HG03565 (cell line): ENCODE data around the gene ITPR1.

ENCODE experiments used
- ATAC-seq: cut with Tn5 transposase; IDR thresholded peaks from one replicate; pipeline ENCODE4 v1.9.1; 2021; ENCODE audit warnings: mild to moderate bottlenecking, moderate library complexity; ENCODE audit not compliant: unreplicated experiment

The ITPR1 gene

GRCh38 chr3:4508048-4508981, 15.2 kb downstream of the ITPR1 start:
- peak; percentile 55 for ATAC-seq

GRCh38 chr3:4509043-4509442, 15.9 kb downstream of the ITPR1 start:
- ATAC-seq = no peak

GRCh38 chr3:4509983-4510755, 17.0 kb downstream of the ITPR1 start:
- no peak for ATAC-seq

GRCh38 chr3:4511491-4512262, 18.5 kb downstream of the ITPR1 start:
- ATAC-seq = no peak

DNA sequence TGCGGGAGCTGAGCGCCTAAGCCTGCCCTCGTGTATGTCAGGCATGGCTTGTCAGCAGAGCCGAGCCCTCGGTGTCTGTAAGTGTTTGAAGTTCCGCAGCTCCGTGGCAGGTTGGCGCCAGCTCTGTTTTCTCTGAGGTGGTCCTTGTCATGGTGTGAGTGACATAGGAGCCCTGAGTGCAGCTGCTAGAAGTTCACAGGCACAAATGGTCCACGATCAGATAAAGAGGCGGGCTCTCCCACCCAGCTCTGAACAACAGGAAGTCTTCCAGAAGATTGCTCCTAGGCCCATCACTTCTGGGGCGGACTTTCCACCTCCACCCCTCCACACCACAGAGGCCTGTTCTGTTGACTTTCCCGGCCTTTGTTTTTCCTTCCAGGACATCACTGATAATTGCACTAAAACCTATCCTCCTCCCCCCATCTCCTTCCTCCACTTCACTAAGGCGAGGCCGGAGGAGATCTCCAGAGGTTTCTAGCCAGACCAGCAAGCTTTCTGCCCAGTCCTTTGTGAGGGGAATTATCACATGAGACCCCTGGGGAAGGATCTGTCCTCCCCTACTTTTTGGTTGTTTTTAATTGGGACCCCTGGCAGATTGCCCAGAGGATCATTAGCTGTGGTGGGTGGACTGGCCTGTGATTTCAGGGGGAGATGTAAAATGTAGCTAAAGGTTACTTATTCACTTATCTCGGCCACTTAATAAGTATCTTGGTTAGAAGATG, 19.9 kb downstream of the ITPR1 start:
- no peak for ATAC-seq

DNA sequence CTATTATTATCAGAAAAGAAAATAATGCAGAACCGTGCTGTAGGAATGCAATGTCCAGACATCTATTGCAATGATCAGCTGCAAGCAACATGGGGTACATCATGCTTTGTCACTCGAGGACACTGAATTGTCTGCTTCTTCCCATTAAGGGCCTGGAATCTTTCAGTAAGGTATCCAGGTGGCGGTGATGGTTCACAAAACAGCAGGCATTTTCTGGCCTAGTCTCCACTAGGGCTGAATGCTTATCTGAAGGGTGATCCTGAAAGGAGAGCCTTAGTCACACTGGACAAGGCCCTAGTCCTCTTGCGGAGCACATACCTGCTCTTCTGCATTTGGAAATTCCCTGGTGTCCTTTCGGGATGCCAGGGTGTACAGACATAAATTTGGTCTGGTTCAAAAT, 21.2 kb downstream of the ITPR1 start:
- ATAC-seq = no peak

DNA sequence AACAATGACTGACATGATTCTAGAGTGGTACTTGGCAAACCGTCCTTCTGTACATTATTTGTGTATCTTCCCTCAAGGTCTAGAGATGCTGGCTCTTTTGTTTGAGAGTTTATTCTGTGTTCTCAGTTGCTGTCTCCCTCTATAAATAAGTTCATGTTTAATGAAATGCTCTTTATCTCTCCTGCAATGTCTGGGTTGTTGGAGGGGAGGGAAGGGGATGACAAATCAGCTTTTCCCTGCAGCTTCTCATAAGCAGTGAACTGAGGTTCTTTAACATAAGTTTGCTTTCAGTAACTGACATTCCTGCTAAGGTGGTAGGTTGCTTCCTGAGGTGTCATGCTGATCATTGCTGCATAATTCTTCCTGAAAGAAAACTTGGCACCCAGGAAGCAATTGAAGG, 21.8 kb downstream of the ITPR1 start:
- ATAC-seq = no peak

GRCh38 chr3:4515916-4516579, 22.9 kb downstream of the ITPR1 start:
- no peak for ATAC-seq

- ATAC-seq = no peak
Observed at GRCh38 chr3:4517093-4517492, 23.9 kb downstream of the ITPR1 start.

DNA sequence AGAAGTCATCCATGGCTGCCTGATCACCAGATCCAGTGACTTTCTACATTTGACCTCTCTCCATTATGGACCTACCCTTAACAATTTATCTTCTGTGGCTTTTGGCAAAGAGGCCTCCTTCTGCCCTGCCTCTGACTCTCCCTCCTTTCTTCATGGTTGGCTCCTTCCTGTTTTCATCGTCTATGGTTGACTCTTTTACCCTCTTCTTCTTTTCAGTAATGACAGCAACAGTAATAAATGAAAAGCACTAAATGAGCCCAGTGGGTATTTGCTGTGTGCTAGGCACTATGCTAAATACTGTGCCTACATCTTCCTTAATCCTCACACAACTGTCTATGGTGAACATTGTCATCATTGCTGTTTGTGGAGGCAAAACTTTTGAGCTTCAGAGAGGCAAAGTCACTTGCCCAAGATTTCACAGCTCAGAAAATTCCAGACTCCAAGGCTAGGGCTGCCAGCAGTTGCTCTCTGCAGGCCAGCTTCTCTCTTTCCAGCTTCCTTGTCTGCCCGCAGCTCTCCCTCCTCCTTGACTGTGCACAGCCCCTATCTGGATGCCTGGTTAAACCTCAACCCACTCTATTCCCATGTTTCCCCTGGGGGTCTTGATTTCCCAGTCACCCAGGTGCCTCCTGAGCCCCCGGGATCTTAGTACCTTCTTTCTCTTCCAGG, 24.6 kb downstream of the ITPR1 start:
- no peak for ATAC-seq

- ATAC-seq = no peak
Observed at GRCh38 chr3:4520033-4520816, 27.1 kb downstream of the ITPR1 start.

DNA sequence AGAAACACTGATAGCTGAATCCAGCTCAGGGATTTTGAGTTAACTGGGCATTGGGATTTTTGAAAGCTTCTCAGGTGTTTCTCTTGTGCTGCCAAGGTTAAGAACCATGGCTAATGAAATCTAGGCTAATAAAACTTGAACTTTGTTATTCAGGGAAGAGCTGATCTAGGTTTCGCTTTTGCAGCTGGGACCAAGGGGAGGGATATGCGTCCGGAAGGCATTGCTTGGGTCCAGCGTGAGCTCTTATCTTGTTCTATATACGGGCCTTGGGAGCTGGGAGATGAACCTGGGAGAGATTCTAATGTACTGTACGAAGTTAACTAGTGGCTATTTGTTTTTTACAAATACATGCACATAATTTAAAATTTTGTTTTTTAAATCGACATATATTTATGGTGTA, 29.8 kb downstream of the ITPR1 start:
- ATAC-seq = no peak

DNA sequence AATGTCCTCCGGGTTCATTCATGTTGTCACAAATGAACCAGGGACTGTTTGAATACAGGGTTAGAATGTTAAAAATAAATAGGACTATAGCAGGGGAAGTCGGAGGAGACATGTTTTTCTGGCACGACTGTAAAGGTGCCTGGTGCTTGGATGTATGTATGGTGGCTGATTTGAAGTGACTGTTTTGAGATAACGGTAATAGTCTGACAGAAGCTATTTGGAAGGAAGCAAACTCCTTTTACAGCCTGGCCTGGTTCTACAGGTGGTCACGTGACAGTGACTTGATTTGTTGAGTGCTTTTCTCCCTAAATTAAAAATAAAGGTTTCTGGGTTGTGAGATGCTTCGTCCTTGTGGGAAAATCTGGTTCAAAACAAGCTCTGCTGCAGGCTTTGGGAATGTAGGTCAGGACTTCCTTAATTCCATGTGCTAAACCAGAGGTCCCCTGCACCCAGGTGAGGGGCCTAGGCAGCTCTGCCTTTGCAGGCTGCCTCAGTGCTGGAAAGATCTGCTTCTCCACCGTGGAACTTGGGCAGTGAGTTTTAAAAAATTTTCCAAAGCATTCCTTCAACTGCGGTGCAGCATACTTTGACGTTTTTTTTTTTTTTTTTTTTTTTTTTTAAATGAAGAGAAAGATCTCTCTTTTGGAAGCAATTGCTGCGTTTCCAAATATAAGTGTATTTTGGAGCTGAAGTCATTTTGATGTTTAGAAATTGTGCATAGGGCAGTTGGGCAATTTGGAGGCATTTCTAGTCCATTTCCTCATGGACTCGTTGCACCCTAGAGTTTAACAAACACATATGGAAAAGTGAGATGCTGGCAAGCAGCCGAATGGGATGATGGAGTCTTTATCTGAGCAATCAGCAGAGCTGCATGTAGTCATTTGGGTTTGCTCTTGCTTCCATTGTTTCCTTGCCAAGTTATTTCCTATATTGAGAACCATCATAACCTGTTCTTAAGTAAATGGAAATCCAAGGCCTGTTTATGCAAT, 30.9 kb downstream of the ITPR1 start:
- ATAC-seq = no peak

- no peak for ATAC-seq
Observed at GRCh38 chr3:4525560-4526223, 32.5 kb downstream of the ITPR1 start.

DNA sequence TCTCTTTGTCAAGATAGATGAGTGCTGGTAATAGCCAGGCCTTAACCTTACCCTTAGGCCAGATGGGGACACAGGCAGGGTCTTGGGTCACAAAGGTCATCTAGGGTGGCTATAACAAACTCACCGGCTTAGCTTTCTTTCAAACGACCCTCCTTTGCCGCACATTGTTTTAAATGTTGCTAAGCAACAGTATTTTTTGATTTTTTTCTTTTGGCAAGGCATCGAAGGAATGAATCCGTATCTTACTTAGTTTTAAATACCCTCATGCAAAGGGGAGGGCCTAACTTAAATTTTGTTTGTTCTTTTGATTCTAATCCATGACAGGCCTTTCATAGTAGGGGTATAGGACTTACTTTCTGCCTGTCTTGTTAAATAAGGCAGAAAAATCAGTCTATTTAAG, 35.2 kb downstream of the ITPR1 start:
- no peak for ATAC-seq

DNA sequence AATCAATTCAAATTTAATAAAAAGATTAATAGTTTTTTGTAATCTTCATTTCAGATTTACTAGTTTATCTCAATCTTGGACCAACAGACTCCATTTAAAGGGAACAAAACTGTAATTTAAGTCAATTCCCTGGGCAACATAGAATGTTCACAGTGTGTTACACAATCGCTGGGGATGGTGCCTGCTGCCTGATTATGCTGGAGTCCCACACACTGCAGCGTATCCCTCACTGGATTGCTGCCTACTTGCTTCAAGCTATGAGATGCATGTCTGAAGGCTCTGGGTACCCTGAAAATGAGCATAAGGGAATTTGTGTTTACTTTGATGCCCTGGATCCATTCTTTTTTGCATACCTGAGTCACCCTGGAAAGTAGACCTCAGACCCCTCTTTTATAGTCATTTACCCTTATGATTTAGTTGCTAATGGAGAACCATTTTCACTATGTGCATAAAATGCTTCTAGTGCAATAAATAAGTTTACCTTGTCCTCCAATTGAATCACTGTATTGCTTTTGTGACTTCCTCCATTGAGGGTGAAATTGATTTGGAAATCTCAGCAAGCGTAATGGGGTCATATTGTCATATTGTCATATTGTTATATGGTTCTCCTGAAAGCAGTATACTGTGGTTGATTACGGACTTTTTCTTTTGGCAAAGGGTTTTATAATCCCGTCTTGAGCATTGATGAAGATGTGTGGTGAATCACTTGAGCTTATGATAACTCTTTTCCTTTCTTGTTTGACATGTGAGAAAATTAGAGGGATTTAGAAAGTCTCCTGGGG, 35.9 kb downstream of the ITPR1 start:
- ATAC-seq = no peak
